Stimulated activated memory B cell treated with anti-CD40 and anti-IgM and Interleukin-4, amounts not matched to agents 10 μg/mL and 1 μg/mL and 100 μg/mL, for 72 hours (primary cell): ENCODE measurements around the gene RALGAPA1.
"Not testable (repeated sequence)": the region's sequence is repeated elsewhere in the genome, so short reads cannot be mapped to it uniquely, and the experiment has no call there.

Experiments used
- ATAC-seq: fragments of 150-1000 bp; cut with Tn5 transposase; 2 replicates; pipeline ENCODE4 v1.10.0; 2021
- H3K27ac Mint-ChIP-seq: one replicate; pipeline ENCODE4 v1.8.0; 2022; ENCODE audit warnings: mild to moderate bottlenecking, mixed read lengths
- H3K27me3 Mint-ChIP-seq: one replicate; pipeline ENCODE4 v1.8.0; 2022; ENCODE audit warnings: mixed read lengths
- H3K36me3 Mint-ChIP-seq: one replicate; pipeline ENCODE4 v1.8.0; 2022; ENCODE audit warnings: mixed read lengths
- H3K4me1 Mint-ChIP-seq: one replicate; pipeline ENCODE4 v1.8.0; 2022; ENCODE audit warnings: mixed read lengths
- H3K4me3 Mint-ChIP-seq: one replicate; pipeline ENCODE4 v1.8.0; 2022; ENCODE audit warnings: mild to moderate bottlenecking, moderate library complexity, mixed read lengths
- H3K9me3 Mint-ChIP-seq: one replicate; pipeline ENCODE4 v1.8.0; 2022; ENCODE audit warnings: mixed read lengths

RALGAPA1 gene

GRCh38 chr14:35705636-35706035 lies 103.5 kb downstream of the RALGAPA1 start:
- no peak overlapping the region for H3K4me3 Mint-ChIP-seq
- H3K27ac Mint-ChIP-seq, result no peak overlapping the region

GRCh38 chr14:35704793-35705493 lies 104.2 kb downstream of the RALGAPA1 start:
- ATAC-seq, result no peak
- Mint-ChIP-seq H3K4me3 (no peak overlapping the region), H3K9me3 (no peaks in the 10 kb centered on the region), H3K4me1 (no peaks in the 10 kb centered on the region), H3K27me3 (no peaks in the 10 kb centered on the region), H3K36me3 (peaks cover 67% of the 10 kb centered on the region), H3K27ac (no peak overlapping the region)

More at GRCh38 chr14:35705636-35706035, 103.5 kb downstream of the RALGAPA1 start:
- Mint-ChIP-seq H3K9me3 (no peaks in the 10 kb centered on the region), H3K36me3 (peaks cover 71% of the 10 kb centered on the region), H3K27me3 (no peaks in the 10 kb centered on the region), H3K4me1 (no peaks in the 10 kb centered on the region)
- no peak for ATAC-seq

- ATAC-seq, result no peak
- Mint-ChIP-seq H3K36me3 (peaks cover 35% of the 10 kb centered on the region), H3K27me3 (no peaks in the 10 kb centered on the region), H3K4me3 (no peak overlapping the region), H3K4me1 (no peaks in the 10 kb centered on the region), H3K9me3 (no peaks in the 10 kb centered on the region), H3K27ac (no peak overlapping the region)
These were observed 107.6 kb downstream of the RALGAPA1 start for GRCh38 chr14:35701531-35701930.

GRCh38 chr14:35699791-35700444 lies 109.2 kb downstream of the RALGAPA1 start:
- Mint-ChIP-seq H3K27me3 (no peaks in the 10 kb centered on the region), H3K36me3 (peaks cover 23% of the 10 kb centered on the region), H3K4me1 (no peaks in the 10 kb centered on the region), H3K9me3 (no peaks in the 10 kb centered on the region), H3K27ac (no peak overlapping the region), H3K4me3 (no peak overlapping the region)
- no peak for ATAC-seq

GRCh38 chr14:35696575-35696974 lies 112.5 kb downstream of the RALGAPA1 start:
- Mint-ChIP-seq H3K27ac (no peak overlapping the region), H3K36me3 (peaks cover 8% of the 10 kb centered on the region), H3K4me3 (no peak overlapping the region), H3K4me1 (no peaks in the 10 kb centered on the region), H3K27me3 (no peaks in the 10 kb centered on the region), H3K9me3 (no peaks in the 10 kb centered on the region)
- no peak for ATAC-seq

- no peaks in the 10 kb centered on the region for H3K4me1 Mint-ChIP-seq
- ATAC-seq, result no peak
- H3K36me3 Mint-ChIP-seq, result peaks cover 4% of the 10 kb centered on the region
- H3K4me3 Mint-ChIP-seq, result no peak overlapping the region
- H3K27me3 Mint-ChIP-seq, result no peaks in the 10 kb centered on the region
- H3K27ac Mint-ChIP-seq, result no peak overlapping the region
- no peaks in the 10 kb centered on the region for H3K9me3 Mint-ChIP-seq
These were observed 113.0 kb downstream of the RALGAPA1 start for GRCh38 chr14:35696119-35696518.

- Mint-ChIP-seq H3K9me3 (no peaks in the 10 kb centered on the region), H3K27ac (no peak overlapping the region), H3K27me3 (no peaks in the 10 kb centered on the region), H3K4me1 (no peaks in the 10 kb centered on the region), H3K4me3 (no peak overlapping the region), H3K36me3 (peaks cover 4% of the 10 kb centered on the region)
- ATAC-seq, result no peak
These were observed 113.4 kb downstream of the RALGAPA1 start for GRCh38 chr14:35695647-35696046.

- Mint-ChIP-seq H3K27ac (no peak overlapping the region), H3K27me3 (no peaks in the 10 kb centered on the region), H3K36me3 (peaks cover 3% of the 10 kb centered on the region), H3K4me1 (no peaks in the 10 kb centered on the region), H3K4me3 (no peak overlapping the region), H3K9me3 (no peaks in the 10 kb centered on the region)
- ATAC-seq, result no peak
These were observed 114.0 kb downstream of the RALGAPA1 start for GRCh38 chr14:35695072-35695471.

- Mint-ChIP-seq H3K27me3 (no peaks in the 10 kb centered on the region), H3K9me3 (no peaks in the 10 kb centered on the region), H3K36me3 (peaks cover 20% of the 10 kb centered on the region), H3K4me3 (no peak overlapping the region), H3K27ac (no peak overlapping the region), H3K4me1 (peaks cover 8% of the 10 kb centered on the region)
- ATAC-seq, result no peak
These were observed 120.1 kb downstream of the RALGAPA1 start for GRCh38 chr14:35689000-35689460.

GRCh38 chr14:35688126-35688826 lies 120.8 kb downstream of the RALGAPA1 start:
- ATAC-seq, result no peak

GRCh38 chr14:35687335-35687939 lies 121.7 kb downstream of the RALGAPA1 start:
- no peak overlapping the region for H3K27ac Mint-ChIP-seq
- no peak overlapping the region for H3K4me3 Mint-ChIP-seq
- no peaks in the 10 kb centered on the region for H3K9me3 Mint-ChIP-seq
- ATAC-seq, result no peak
- no peaks in the 10 kb centered on the region for H3K27me3 Mint-ChIP-seq
- H3K4me1 Mint-ChIP-seq, result peaks cover 8% of the 10 kb centered on the region
- H3K36me3 Mint-ChIP-seq, result peaks cover 28% of the 10 kb centered on the region

More at GRCh38 chr14:35688126-35688826, 120.8 kb downstream of the RALGAPA1 start:
- H3K4me3 Mint-ChIP-seq, result no peak overlapping the region
- H3K27me3 Mint-ChIP-seq, result no peaks in the 10 kb centered on the region
- peaks cover 8% of the 10 kb centered on the region for H3K4me1 Mint-ChIP-seq
- H3K27ac Mint-ChIP-seq, result no peak overlapping the region
- H3K9me3 Mint-ChIP-seq, result no peaks in the 10 kb centered on the region
- H3K36me3 Mint-ChIP-seq, result peaks cover 26% of the 10 kb centered on the region

- peaks cover 27% of the 10 kb centered on the region for H3K36me3 Mint-ChIP-seq
- H3K4me1 Mint-ChIP-seq, ATAC-seq, H3K27ac Mint-ChIP-seq, H3K9me3 Mint-ChIP-seq, H3K4me3 Mint-ChIP-seq, H3K27me3 Mint-ChIP-seq: not testable (repeated sequence)
These were observed 125.4 kb downstream of the RALGAPA1 start for GRCh38 chr14:35683688-35684087.

GRCh38 chr14:35682802-35683201 lies 126.3 kb downstream of the RALGAPA1 start:
- Mint-ChIP-seq H3K36me3 (peaks cover 32% of the 10 kb centered on the region), H3K27me3 (no peaks in the 10 kb centered on the region), H3K9me3 (no peaks in the 10 kb centered on the region), H3K4me3 (no peak overlapping the region), H3K4me1 (peaks cover 8% of the 10 kb centered on the region), H3K27ac (no peak overlapping the region)
- ATAC-seq, result no peak

- H3K27me3 Mint-ChIP-seq, result no peaks in the 10 kb centered on the region
- no peaks in the 10 kb centered on the region for H3K9me3 Mint-ChIP-seq
- no peak for ATAC-seq
- no peaks in the 10 kb centered on the region for H3K4me1 Mint-ChIP-seq
- peaks cover 30% of the 10 kb centered on the region for H3K36me3 Mint-ChIP-seq
- no peak overlapping the region for H3K4me3 Mint-ChIP-seq
- H3K27ac Mint-ChIP-seq, result no peak overlapping the region
These were observed 130.6 kb downstream of the RALGAPA1 start for GRCh38 chr14:35678403-35679028.

GRCh38 chr14:35669782-35670181 lies 139.3 kb downstream of the RALGAPA1 start:
- Mint-ChIP-seq H3K36me3 (peaks cover 54% of the 10 kb centered on the region), H3K9me3 (no peaks in the 10 kb centered on the region), H3K4me3 (no peak overlapping the region), H3K4me1 (no peaks in the 10 kb centered on the region), H3K27ac (no peak overlapping the region), H3K27me3 (no peaks in the 10 kb centered on the region)
- ATAC-seq, result no peak
